K562 (cell line): ENCODE data around the gene PTPN11. TPM values are rescaled to one million over a fixed set of nuclear protein-coding genes. Genes with fewer than 3 reads are reported as not detected.

ENCODE experiments used
- ATF7 ChIP-seq: fragments of 450-650 bp; IDR thresholded peaks from 2 replicates; pipeline ENCODE4 v1.7.1; 2014; ENCODE audit warnings: mild to moderate bottlenecking, moderate library complexity
- CEBPG ChIP-seq, 3 experiments: fragments of 200-800 bp in 1 of 3; sonication (Bioruptor generic) in 1 of 3; sonication (generic) in 1 of 3; formaldehyde crosslinking in 1 of 3; IDR thresholded peaks in 2 of 3; conservative IDR thresholded peaks in 1 of 3; 2 replicates each; pipeline versions ENCODE4 v1.6.1 to v1.8.0; 2016 to 2022; ENCODE audit warnings: missing compliant biosample characterization in 2 of 3, missing genetic modification characterization in 2 of 3, mild to moderate bottlenecking in 1 of 3, missing genetic modification reagents in 1 of 3
- CHD4 ChIP-seq: fragments of 200-600 bp; sonication (generic); IDR thresholded peaks from 3 replicates; pipeline ENCODE4 v1.6.1; 2012; ENCODE audit warnings: low read depth, mild to moderate bottlenecking, mixed read lengths, low read length, inconsistent platforms; ENCODE audit not compliant: insufficient read depth, insufficient replicate concordance, poor library complexity, severe bottlenecking
- ELF4 ChIP-seq: fragments of 450-650 bp; formaldehyde crosslinking; IDR thresholded peaks from 2 replicates; pipeline ENCODE4 v1.4.0; 2022; ENCODE audit warnings: missing genetic modification characterization
- EP400 ChIP-seq: fragments of 450-650 bp; IDR thresholded peaks from 2 replicates; pipeline ENCODE4 v1.6.1; 2017; ENCODE audit warnings: antibody characterized with exemption, mild to moderate bottlenecking, moderate library complexity
- GABPA ChIP-seq: fragments of 200-800 bp; sonication (Bioruptor generic); conservative IDR thresholded peaks from 2 replicates; pipeline ENCODE4 v1.6.1; 2016; ENCODE audit warnings: low read depth, missing genetic modification characterization, missing compliant biosample characterization
- JUNB ChIP-seq: fragments of 450-650 bp; formaldehyde crosslinking; conservative IDR thresholded peaks from 2 replicates; pipeline ENCODE4 v1.4.0; 2020; ENCODE audit warnings: mild to moderate bottlenecking
- KLF10 ChIP-seq: fragments of 250-450 bp; sonication (Bioruptor Pico); IDR thresholded peaks from 2 replicates; pipeline ENCODE4 v1.6.1; 2021; ENCODE audit warnings: matching md5 sums
- MBD2 ChIP-seq: sonication (generic); IDR thresholded peaks from 2 replicates; pipeline ENCODE4 v1.6.1; 2016; ENCODE audit warnings: low read depth, borderline replicate concordance
- POLR3A ChIP-seq: IDR thresholded peaks from 2 replicates; pipeline ENCODE4 v1.6.1; 2011; ENCODE audit warnings: borderline replicate concordance, mild to moderate bottlenecking, moderate library complexity; ENCODE audit not compliant: insufficient read length, insufficient read depth; ENCODE audit errors: extremely low read depth
- RBM14 ChIP-seq: fragments of 200-400 bp; formaldehyde crosslinking; IDR thresholded peaks from 2 replicates; pipeline ENCODE4 v1.6.1; 2018; ENCODE audit warnings: low read depth, mild to moderate bottlenecking, low read length, moderate library complexity, borderline replicate concordance; ENCODE audit not compliant: insufficient read depth
- SMAD1 ChIP-seq: fragments of 150-350 bp; IDR thresholded peaks from 2 replicates; pipeline ENCODE4 v1.6.1; 2014; ENCODE audit warnings: low read length, low read depth; ENCODE audit not compliant: partially characterized antibody
- ZFP30 ChIP-seq: fragments of 250-450 bp; sonication (Bioruptor Pico); IDR thresholded peaks from 2 replicates; pipeline ENCODE4 v1.8.0; 2022; ENCODE audit warnings: moderate library complexity, mild to moderate bottlenecking, inconsistent platforms, borderline replicate concordance
- ZKSCAN8 ChIP-seq: fragments of 200-800 bp; sonication (Bioruptor generic); IDR thresholded peaks from 2 replicates; pipeline ENCODE4 v1.6.1; 2016; ENCODE audit warnings: missing genetic modification characterization, missing compliant biosample characterization
- ZNF408 ChIP-seq: fragments of 250-450 bp; sonication (Bioruptor Pico); IDR thresholded peaks from 2 replicates; pipeline ENCODE4 v1.4.0; 2020; ENCODE audit warnings: low read depth, mild to moderate bottlenecking, moderate library complexity
- polyA plus RNA-seq, 8 experiments: library from polyadenylated mRNA; depleted of rRNA in 4 of 8; stranded (reverse) in 5 of 8; unstranded in 3 of 8; fragments of >200 nt; fragmentation: Nextera tagmentation in 2 of 8; fragmentation: Illumina TruSeq in 1 of 8; extraction: Ambion mirVana in 2 of 8; extraction: Trizol in 1 of 8; gene quantifications; 2 replicates each; pipeline versions ENCODE4 v1.2.1 to v1.2.3, GENCODE V29; 2011 to 2014; ENCODE audit warnings: inconsistent platforms in 1 of 8, missing spikeins in 1 of 8
- total RNA-seq, 7 experiments: library from RNA; depleted of rRNA in 6 of 7; stranded (reverse); fragments of >200 nt in 6 of 7; fragmentation: Illumina TruSeq in 2 of 7; extraction: Trizol in 2 of 7; gene quantifications; 2 replicates each; pipeline versions ENCODE4 v1.2.1 to v1.2.3, GENCODE V29; 2011 to 2021; ENCODE audit warnings: low replicate concordance in 1 of 7
- TF ChIP-seq, protein P1 (sequence below): sonication (generic); formaldehyde crosslinking; IDR thresholded peaks from 2 replicates; pipeline ENCODE4 v1.9.0; 2022; ENCODE audit warnings: mild to moderate bottlenecking, missing genetic modification reagents
- TF ChIP-seq, protein P2 (sequence below): fragments of 250-450 bp; sonication (Bioruptor Pico); IDR thresholded peaks from 2 replicates; pipeline ENCODE4 v1.5.0; 2020; ENCODE audit warnings: mild to moderate bottlenecking, borderline replicate concordance
- TF ChIP-seq, protein P3 (sequence below): fragments of 450-650 bp; formaldehyde crosslinking; IDR thresholded peaks from 2 replicates; pipeline ENCODE4 v1.4.0; 2020; ENCODE audit warnings: mild to moderate bottlenecking
- TF ChIP-seq, protein P4 (sequence below): fragments of 450-650 bp; formaldehyde crosslinking; IDR thresholded peaks from 2 replicates; pipeline ENCODE4 v1.4.0; 2020; ENCODE audit warnings: mild to moderate bottlenecking, moderate library complexity
- TF ChIP-seq, protein P5 (sequence below): fragments of 250-450 bp; sonication (Bioruptor Pico); IDR thresholded peaks from 2 replicates; pipeline ENCODE4 v1.8.0; 2021; ENCODE audit warnings: moderate library complexity, mild to moderate bottlenecking, inconsistent platforms

PTPN11 gene
- total and polyA plus RNA-seq, 9 of the 15 experiments (the other 6 are each of a cell fraction or from before 2014, with no cell fraction given), result 22.5 to 126 (median 79.7) TPM

DNA sequence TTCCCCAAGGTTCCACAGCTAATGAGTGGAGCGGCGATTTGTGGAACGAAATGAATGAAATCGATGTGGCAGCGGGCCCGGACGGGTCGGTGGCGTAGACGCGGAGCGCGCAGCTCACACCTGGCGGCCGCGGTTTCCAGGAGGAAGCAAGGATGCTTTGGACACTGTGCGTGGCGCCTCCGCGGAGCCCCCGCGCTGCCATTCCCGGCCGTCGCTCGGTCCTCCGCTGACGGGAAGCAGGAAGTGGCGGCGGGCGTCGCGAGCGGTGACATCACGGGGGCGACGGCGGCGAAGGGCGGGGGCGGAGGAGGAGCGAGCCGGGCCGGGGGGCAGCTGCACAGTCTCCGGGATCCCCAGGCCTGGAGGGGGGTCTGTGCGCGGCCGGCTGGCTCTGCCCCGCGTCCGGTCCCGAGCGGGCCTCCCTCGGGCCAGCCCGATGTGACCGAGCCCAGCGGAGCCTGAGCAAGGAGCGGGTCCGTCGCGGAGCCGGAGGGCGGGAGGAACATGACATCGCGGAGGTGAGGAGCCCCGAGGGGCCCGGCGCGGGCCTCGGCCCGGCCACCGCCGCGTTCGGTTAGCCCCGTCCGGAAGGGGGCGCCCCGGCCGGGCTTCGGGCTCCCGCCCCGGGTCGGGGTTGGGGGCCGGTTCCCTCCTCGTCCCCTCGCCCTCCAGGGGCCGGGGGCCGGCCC lies at the start of gene PTPN11 (continued):
- TF ChIP-seq JUNB, result no peak
- TF ChIP-seq, protein P1, sequence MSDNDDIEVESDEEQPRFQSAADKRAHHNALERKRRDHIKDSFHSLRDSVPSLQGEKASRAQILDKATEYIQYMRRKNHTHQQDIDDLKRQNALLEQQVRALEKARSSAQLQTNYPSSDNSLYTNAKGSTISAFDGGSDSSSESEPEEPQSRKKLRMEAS (CRISPR knock-in tag), result peak; percentile 40; the same call in 1 of the 2 replicates
- TF ChIP-seq SMAD1, result no peak
- TF ChIP-seq ELF4, result peak; percentile 97
- no peak for TF ChIP-seq CHD4
- TF ChIP-seq EP400, result peak; percentile 18; the same call in 1 of the 2 replicates
- no peak for TF ChIP-seq ATF7
- TF ChIP-seq, protein P2, sequence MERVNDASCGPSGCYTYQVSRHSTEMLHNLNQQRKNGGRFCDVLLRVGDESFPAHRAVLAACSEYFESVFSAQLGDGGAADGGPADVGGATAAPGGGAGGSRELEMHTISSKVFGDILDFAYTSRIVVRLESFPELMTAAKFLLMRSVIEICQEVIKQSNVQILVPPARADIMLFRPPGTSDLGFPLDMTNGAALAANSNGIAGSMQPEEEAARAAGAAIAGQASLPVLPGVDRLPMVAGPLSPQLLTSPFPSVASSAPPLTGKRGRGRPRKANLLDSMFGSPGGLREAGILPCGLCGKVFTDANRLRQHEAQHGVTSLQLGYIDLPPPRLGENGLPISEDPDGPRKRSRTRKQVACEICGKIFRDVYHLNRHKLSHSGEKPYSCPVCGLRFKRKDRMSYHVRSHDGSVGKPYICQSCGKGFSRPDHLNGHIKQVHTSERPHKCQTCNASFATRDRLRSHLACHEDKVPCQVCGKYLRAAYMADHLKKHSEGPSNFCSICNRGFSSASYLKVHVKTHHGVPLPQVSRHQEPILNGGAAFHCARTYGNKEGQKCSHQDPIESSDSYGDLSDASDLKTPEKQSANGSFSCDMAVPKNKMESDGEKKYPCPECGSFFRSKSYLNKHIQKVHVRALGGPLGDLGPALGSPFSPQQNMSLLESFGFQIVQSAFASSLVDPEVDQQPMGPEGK (CRISPR knock-in tag), result no peak
- TF ChIP-seq, protein P3, sequence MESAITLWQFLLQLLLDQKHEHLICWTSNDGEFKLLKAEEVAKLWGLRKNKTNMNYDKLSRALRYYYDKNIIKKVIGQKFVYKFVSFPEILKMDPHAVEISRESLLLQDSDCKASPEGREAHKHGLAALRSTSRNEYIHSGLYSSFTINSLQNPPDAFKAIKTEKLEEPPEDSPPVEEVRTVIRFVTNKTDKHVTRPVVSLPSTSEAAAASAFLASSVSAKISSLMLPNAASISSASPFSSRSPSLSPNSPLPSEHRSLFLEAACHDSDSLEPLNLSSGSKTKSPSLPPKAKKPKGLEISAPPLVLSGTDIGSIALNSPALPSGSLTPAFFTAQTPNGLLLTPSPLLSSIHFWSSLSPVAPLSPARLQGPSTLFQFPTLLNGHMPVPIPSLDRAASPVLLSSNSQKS (CRISPR knock-in tag), result no peak
- TF ChIP-seq, protein P4, sequence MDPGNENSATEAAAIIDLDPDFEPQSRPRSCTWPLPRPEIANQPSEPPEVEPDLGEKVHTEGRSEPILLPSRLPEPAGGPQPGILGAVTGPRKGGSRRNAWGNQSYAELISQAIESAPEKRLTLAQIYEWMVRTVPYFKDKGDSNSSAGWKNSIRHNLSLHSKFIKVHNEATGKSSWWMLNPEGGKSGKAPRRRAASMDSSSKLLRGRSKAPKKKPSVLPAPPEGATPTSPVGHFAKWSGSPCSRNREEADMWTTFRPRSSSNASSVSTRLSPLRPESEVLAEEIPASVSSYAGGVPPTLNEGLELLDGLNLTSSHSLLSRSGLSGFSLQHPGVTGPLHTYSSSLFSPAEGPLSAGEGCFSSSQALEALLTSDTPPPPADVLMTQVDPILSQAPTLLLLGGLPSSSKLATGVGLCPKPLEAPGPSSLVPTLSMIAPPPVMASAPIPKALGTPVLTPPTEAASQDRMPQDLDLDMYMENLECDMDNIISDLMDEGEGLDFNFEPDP (CRISPR knock-in tag), result no peak
- TF ChIP-seq KLF10 (CRISPR knock-in tag), result no peak
- no peak; the same call in 1 of the 2 replicates for TF ChIP-seq RBM14
- no peak for TF ChIP-seq ZFP30 (CRISPR knock-in tag)
- no peak for TF ChIP-seq CEBPG (CRISPR knock-in tag; IDR thresholded peaks at IDR 0.05)
- TF ChIP-seq CEBPG (tag; conservative IDR thresholded peaks at IDR 0.05 in 1 of 2, IDR thresholded peaks at IDR 0.05 in 1 of 2), result no peak
- no peak for TF ChIP-seq ZKSCAN8 (CRISPR knock-in tag)
- TF ChIP-seq ZNF408 (CRISPR knock-in tag), result no peak
- peak; percentile 93 for TF ChIP-seq GABPA (tag)
- TF ChIP-seq, protein P5, sequence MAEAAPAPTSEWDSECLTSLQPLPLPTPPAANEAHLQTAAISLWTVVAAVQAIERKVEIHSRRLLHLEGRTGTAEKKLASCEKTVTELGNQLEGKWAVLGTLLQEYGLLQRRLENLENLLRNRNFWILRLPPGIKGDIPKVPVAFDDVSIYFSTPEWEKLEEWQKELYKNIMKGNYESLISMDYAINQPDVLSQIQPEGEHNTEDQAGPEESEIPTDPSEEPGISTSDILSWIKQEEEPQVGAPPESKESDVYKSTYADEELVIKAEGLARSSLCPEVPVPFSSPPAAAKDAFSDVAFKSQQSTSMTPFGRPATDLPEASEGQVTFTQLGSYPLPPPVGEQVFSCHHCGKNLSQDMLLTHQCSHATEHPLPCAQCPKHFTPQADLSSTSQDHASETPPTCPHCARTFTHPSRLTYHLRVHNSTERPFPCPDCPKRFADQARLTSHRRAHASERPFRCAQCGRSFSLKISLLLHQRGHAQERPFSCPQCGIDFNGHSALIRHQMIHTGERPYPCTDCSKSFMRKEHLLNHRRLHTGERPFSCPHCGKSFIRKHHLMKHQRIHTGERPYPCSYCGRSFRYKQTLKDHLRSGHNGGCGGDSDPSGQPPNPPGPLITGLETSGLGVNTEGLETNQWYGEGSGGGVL (CRISPR knock-in tag), result no peak
- TF ChIP-seq POLR3A, result no peak
- TF ChIP-seq MBD2, result peak; percentile 56; the same call in 1 of the 2 replicates
